Measurements from ENCODE around the gene USP43.

DNA sequence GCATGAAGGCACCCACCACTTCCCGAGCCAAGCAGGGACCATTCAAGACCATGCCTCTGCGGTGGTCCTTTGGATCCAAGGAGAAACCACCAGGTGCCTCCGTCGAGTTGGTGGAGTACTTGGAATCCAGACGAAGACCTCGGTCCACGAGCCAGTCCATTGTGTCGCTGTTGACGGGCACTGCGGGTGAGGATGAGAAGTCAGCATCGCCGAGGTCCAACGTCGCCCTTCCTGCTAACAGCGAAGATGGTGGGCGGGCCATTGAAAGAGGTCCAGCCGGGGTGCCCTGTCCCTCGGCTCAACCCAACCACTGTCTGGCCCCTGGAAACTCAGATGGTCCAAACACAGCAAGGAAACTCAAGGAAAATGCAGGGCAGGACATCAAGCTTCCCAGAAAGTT, 82.7 kb downstream of the USP43 start:
- TF ChIP-seq TAF1 (IDR thresholded peaks at IDR 0.05; ENCODE audit: borderline replicate concordance, low read depth, low read length) (no peak), POLR2A (IDR thresholded peaks at IDR 0.05; ENCODE audit: low read depth, low read length) (no peak)

Data from GM12892 (cell line).